Activated naive CD8-positive, alpha-beta T cell treated with anti-CD3 and anti-CD28 coated beads for 36 hours (primary cell): Measurements from ENCODE around the gene SLAIN2. TPM values are rescaled to one million over a fixed set of nuclear protein-coding genes. Genes with fewer than 3 reads are reported as not detected.

Source experiments
- DNase-seq: peaks from one replicate; pipeline ENCODE4 v3.0.0; 2021
- H3K27ac Mint-ChIP-seq: one replicate; pipeline ENCODE4 v1.8.0; 2022; ENCODE audit warnings: mild to moderate bottlenecking, moderate library complexity, mixed read lengths
- H3K27me3 Mint-ChIP-seq: one replicate; pipeline ENCODE4 v1.8.0; 2022; ENCODE audit warnings: mild to moderate bottlenecking, mixed read lengths
- H3K36me3 Mint-ChIP-seq: one replicate; pipeline ENCODE4 v1.8.0; 2021; ENCODE audit warnings: mild to moderate bottlenecking, mixed read lengths
- H3K4me1 Mint-ChIP-seq: one replicate; pipeline ENCODE4 v1.8.0; 2021; ENCODE audit warnings: mixed read lengths
- H3K4me3 Mint-ChIP-seq: one replicate; pipeline ENCODE4 v1.8.0; 2022; ENCODE audit warnings: mild to moderate bottlenecking, moderate library complexity, mixed read lengths
- H3K9me3 Mint-ChIP-seq: one replicate; pipeline ENCODE4 v1.8.0; 2022; ENCODE audit warnings: mixed read lengths
- total RNA-seq, 2 experiments: library from RNA; stranded (reverse); gene quantifications; one replicate each; pipeline ENCODE4 v1.2.3, GENCODE V29; 2021

Gene SLAIN2
- total RNA-seq, 2 experiments from 2014 or later = 62.0 to 66.3 TPM

DNA sequence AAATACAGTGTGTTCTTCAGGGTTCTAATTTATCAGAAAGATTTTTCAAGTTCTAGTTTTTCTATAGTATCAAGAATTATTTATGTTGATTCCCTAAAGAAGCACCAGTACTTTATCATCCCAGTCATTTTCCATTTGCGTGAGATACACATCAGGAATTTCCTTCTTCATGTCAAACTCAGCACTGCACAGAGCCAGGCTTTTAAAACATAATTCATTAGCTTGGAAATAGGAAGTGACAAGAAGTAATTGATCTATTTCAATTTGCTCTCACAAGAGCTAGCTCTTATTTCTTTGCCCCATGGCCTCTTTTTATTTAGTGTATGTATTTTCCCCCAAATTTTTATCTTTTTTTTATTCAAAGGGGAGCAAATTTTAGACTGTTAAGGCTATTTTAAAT, 128.8 kb downstream of the SLAIN2 start:
- DNase-seq = no peak
- H3K27ac Mint-ChIP-seq = no peak overlapping the region
- H3K36me3 Mint-ChIP-seq = no peaks in the 10 kb centered on the region
- no peaks in the 10 kb centered on the region for H3K9me3 Mint-ChIP-seq
- peaks cover 1% of the 10 kb centered on the region for H3K4me1 Mint-ChIP-seq
- H3K27me3 Mint-ChIP-seq = peaks cover 5% of the 10 kb centered on the region
- H3K4me3 Mint-ChIP-seq = no peak overlapping the region

DNA sequence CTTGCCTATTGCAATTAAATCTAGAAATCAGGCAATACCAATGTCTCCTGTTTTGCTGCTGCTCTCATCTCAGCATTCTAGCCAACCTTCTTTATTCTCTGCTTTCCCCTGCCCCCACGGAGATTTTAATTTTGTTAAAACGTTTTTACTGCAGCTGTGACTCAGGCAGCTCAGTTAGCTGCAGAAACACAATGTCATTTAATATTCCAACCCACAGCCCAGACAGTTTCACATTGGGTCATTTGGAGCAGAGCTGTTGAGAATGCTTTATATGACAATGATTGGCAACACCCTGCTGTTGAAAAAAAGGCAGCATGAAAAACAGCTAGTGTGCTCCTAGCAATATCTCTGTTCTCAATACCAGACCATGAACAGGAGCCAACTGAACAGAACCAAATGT, 129.2 kb downstream of the SLAIN2 start:
- DNase-seq = no peak
- Mint-ChIP-seq H3K4me1 (peaks cover 1% of the 10 kb centered on the region), H3K4me3 (no peak overlapping the region), H3K27ac (no peak overlapping the region), H3K36me3 (no peaks in the 10 kb centered on the region), H3K27me3 (peaks cover 7% of the 10 kb centered on the region), H3K9me3 (no peaks in the 10 kb centered on the region)

DNA sequence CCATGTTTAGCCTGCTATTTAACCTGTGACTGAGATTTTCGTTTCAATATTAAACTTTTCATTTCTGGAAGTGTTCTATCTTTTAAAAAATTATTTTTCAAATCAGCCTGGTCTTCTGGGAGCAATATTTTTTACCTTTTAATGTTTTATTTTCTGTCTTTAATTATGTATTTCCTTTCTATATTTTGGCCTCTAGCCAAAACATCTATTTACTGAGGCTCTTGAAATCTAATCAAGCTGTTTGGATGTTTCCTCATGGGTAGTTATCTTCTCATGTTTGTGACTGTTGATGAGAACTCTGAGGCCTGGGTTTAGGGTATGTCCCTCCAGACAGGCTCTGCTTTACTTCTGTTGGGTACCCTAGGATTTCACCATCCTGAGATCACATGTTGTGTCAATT, 131.5 kb downstream of the SLAIN2 start:
- no peak overlapping the region for H3K4me3 Mint-ChIP-seq
- no peak for DNase-seq

DNA sequence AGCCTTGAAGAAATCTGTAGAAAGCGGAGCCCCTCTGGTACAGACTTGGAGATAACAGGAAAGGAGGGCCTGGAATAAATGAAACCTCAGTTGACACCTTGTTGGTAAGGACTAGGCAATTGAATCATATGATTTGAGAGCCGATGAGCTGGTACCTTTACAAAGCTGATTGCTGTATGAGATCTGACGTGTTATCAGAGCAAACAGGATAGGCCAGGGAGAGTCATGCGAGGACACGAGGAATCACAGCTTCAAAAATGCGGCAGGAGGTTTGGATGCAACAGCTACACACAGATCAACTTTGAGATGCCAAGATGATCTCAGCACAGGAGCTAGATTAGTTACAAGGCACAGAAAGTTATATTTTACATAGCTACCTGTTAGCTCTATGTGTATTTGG, 134.4 kb downstream of the SLAIN2 start:
- Mint-ChIP-seq H3K27ac (no peak overlapping the region), H3K4me1 (no peaks in the 10 kb centered on the region), H3K27me3 (peaks cover 9% of the 10 kb centered on the region), H3K9me3 (no peaks in the 10 kb centered on the region), H3K4me3 (no peak overlapping the region), H3K36me3 (no peaks in the 10 kb centered on the region)
- no peak for DNase-seq

More for the DNA sequence above, 131.5 kb downstream of the SLAIN2 start:
- Mint-ChIP-seq H3K27ac (no peak overlapping the region), H3K4me1 (peaks cover 1% of the 10 kb centered on the region), H3K9me3 (no peaks in the 10 kb centered on the region), H3K27me3 (peaks cover 10% of the 10 kb centered on the region), H3K36me3 (no peaks in the 10 kb centered on the region)

Other genes starting within 250 kb of the SLAIN2 start
- 10 to 100 TPM; 13.3 to 14.2 TPM for gene TXK, start 207.3 kb upstream of the SLAIN2 start, total RNA-seq
- 1 to 10 TPM; 3.4 to 3.9 TPM for gene TEC, start 71.7 kb upstream of the SLAIN2 start, total RNA-seq
- gene SLC10A4, start 141.8 kb downstream of the SLAIN2 start, total RNA-seq = not detected
- not detected for gene ZAR1, start 148.7 kb downstream of the SLAIN2 start, total RNA-seq